SH-SY5Y (cell line): Measurements from ENCODE around the gene UBE2G2.

Experiments used
- GATA2 ChIP-seq: IDR thresholded peaks from 2 replicates; pipeline ENCODE4 v1.6.1; 2011; ENCODE audit warnings: mild to moderate bottlenecking, low read depth, low read length
- GATA3 ChIP-seq: IDR thresholded peaks from 2 replicates; pipeline ENCODE4 v1.6.1; 2011; ENCODE audit warnings: low read depth, mild to moderate bottlenecking, low read length, moderate library complexity

- TF ChIP-seq GATA2 (no peak), GATA3 (no peak)
These were observed 42.6 kb upstream of the UBE2G2 start for GRCh38 chr21:44844256-44844655.
